ENCODE data around the gene TIFAB.

TIFAB gene

DNA sequence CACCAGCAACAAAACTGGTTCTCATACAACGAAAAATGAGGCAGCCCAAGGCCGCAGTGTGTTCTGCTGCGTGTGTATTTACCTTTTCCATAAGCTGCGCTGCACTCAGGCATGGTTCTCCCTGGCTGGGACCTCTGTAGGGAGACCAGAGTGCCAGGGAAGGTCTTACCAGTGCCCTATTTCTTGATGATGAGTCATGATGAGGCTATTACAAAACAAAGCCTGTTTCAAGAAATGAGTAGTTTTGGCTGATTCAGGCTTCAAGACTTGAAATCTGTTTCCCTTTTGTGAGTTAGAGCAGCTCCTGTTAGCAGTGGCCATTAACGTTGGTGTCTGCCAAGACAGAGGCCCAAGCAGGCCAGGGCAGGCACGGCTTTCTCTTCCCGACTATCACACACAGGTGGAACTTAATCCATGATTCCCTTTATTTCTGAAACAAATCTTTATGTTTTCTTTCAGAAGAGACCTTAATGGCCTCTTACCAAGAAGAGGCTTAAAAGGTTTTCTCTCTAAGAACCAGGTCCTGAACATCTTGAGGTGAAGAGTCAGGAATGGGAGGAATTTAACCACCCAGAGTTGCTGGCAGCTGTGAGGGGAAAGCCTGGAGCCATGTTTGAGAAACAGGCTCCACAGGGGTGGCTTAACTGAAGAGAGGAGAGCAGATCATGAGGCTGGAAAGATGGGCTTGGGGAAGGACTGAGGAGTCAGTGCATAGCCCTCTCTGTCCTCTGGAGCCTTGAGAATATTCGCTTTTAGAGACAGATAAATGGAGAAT is 41.4 kb upstream of the TIFAB start:
- TF ChIP-seq SIN3A (IDR thresholded peaks at IDR 0.05; ENCODE audit: borderline replicate concordance, insufficient read depth, low read length) (no peak), FOXP2 (optimal IDR thresholded peaks at IDR 0.05; ENCODE audit: borderline replicate concordance, extremely low read depth, extremely low read length, insufficient read depth) (no peak), POLR2AphosphoS5 (IDR thresholded peaks at IDR 0.05; ENCODE audit: low read depth, low read length) (no peak), TAF1 (IDR thresholded peaks at IDR 0.05; ENCODE audit: borderline replicate concordance, insufficient read depth, low read length) (no peak)
- TF ChIP-seq, protein P1, sequence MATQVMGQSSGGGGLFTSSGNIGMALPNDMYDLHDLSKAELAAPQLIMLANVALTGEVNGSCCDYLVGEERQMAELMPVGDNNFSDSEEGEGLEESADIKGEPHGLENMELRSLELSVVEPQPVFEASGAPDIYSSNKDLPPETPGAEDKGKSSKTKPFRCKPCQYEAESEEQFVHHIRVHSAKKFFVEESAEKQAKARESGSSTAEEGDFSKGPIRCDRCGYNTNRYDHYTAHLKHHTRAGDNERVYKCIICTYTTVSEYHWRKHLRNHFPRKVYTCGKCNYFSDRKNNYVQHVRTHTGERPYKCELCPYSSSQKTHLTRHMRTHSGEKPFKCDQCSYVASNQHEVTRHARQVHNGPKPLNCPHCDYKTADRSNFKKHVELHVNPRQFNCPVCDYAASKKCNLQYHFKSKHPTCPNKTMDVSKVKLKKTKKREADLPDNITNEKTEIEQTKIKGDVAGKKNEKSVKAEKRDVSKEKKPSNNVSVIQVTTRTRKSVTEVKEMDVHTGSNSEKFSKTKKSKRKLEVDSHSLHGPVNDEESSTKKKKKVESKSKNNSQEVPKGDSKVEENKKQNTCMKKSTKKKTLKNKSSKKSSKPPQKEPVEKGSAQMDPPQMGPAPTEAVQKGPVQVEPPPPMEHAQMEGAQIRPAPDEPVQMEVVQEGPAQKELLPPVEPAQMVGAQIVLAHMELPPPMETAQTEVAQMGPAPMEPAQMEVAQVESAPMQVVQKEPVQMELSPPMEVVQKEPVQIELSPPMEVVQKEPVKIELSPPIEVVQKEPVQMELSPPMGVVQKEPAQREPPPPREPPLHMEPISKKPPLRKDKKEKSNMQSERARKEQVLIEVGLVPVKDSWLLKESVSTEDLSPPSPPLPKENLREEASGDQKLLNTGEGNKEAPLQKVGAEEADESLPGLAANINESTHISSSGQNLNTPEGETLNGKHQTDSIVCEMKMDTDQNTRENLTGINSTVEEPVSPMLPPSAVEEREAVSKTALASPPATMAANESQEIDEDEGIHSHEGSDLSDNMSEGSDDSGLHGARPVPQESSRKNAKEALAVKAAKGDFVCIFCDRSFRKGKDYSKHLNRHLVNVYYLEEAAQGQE (IDR thresholded peaks at IDR 0.05; ENCODE audit: insufficient read depth in 1 of 2, low read depth in 2 of 2, low read length in 2 of 2) = no peak

DNA sequence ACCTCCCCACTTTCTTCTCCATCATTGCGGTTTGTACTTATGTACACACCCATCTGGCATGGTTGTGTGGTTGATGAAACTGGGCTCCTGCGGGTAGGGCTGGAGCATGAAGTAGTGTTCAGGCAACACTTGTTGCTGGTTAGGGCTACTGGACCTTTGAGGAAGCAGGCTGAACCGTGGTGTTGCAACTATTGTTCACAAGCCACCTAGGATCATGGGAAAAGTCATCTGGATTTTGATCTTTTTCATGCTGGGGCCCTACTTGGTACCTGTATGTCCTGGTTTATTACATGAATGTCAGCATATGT is 40.1 kb upstream of the TIFAB start:
- TF ChIP-seq TAF1 (IDR thresholded peaks at IDR 0.05; ENCODE audit: borderline replicate concordance, insufficient read depth, low read length) (no peak), POLR2AphosphoS5 (IDR thresholded peaks at IDR 0.05; ENCODE audit: low read depth, low read length) (no peak), SIN3A (IDR thresholded peaks at IDR 0.05; ENCODE audit: borderline replicate concordance, insufficient read depth, low read length) (no peak), FOXP2 (optimal IDR thresholded peaks at IDR 0.05; ENCODE audit: borderline replicate concordance, extremely low read depth, extremely low read length, insufficient read depth) (no peak)
- TF ChIP-seq, protein P1 (IDR thresholded peaks at IDR 0.05; ENCODE audit: insufficient read depth in 1 of 2, low read depth in 2 of 2, low read length in 2 of 2) = no peak

- no peak for TF ChIP-seq TAF1 (IDR thresholded peaks at IDR 0.05; ENCODE audit: borderline replicate concordance, insufficient read depth, low read length)
- no peak for TF ChIP-seq POLR2AphosphoS5 (IDR thresholded peaks at IDR 0.05; ENCODE audit: low read depth, low read length)
- TF ChIP-seq SIN3A (IDR thresholded peaks at IDR 0.05; ENCODE audit: borderline replicate concordance, insufficient read depth, low read length) = no peak
- TF ChIP-seq FOXP2 (optimal IDR thresholded peaks at IDR 0.05; ENCODE audit: borderline replicate concordance, extremely low read depth, extremely low read length, insufficient read depth) = no peak
- TF ChIP-seq, protein P1 (IDR thresholded peaks at IDR 0.05; ENCODE audit: insufficient read depth in 1 of 2, low read depth in 2 of 2, low read length in 2 of 2) = no peak
Observed at GRCh38 chr5:135491552-135492318, 39.6 kb upstream of the TIFAB start.

DNA sequence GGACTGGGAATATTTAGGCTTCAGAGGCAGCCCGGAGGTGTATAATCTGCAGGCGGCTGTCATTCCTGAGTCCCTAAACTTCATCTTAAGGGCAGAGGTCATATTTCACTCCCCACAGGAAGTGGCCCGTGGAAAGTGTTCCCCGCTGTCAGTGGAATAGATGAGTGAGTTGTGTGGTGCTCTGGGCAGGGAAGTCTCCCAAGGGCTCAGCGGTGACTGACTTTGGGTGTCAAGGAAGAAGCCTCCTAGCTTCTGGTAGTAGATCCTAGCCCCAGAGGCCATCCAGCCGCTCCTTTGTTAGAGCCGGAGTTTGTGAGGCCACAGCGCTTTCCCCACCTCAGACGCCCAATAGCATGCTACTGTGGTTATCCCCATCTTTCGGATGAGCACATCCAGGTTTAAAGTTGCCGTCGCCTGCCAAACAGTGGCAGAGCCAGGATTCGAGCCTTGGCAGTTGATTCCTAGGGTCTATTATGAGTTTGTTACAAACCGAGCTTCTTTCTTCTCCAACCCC is 38.9 kb upstream of the TIFAB start:
- no peak for TF ChIP-seq POLR2AphosphoS5 (IDR thresholded peaks at IDR 0.05; ENCODE audit: low read depth, low read length)
- TF ChIP-seq, protein P1 (IDR thresholded peaks at IDR 0.05; ENCODE audit: insufficient read depth in 1 of 2, low read depth in 2 of 2, low read length in 2 of 2) = no peak
- no peak for TF ChIP-seq FOXP2 (optimal IDR thresholded peaks at IDR 0.05; ENCODE audit: borderline replicate concordance, extremely low read depth, extremely low read length, insufficient read depth)
- no peak for TF ChIP-seq SIN3A (IDR thresholded peaks at IDR 0.05; ENCODE audit: borderline replicate concordance, insufficient read depth, low read length)
- no peak for TF ChIP-seq TAF1 (IDR thresholded peaks at IDR 0.05; ENCODE audit: borderline replicate concordance, insufficient read depth, low read length)

All from PFSK-1 (cell line).